Heart right ventricle (tissue), 16 donors: Measurements from ENCODE around the gene HNRNPM. TPM values are rescaled to one million over a fixed set of nuclear protein-coding genes. Genes with fewer than 3 reads are reported as not detected.

Source experiments
- ATAC-seq, 8 donors: fragments of 200-7000 bp; cut with Tn5 transposase; one replicate each; pipeline ENCODE4 v1.9.1; 2020; ENCODE audit warnings: mild to moderate bottlenecking in 8 of 8, moderate library complexity in 8 of 8, moderate number of reproducible peaks in 1 of 8
- DNase-seq, 2 donors: peaks; one replicate each; pipeline ENCODE4 v3.0.0-alpha.2; 2020
- H3K27ac ChIP-seq, 10 donors: fragments of 200-600 bp; sonication (generic) in 2 of 10; one replicate each; pipeline versions ENCODE4 v1.5.0 to v1.8.0; 2020 to 2022; ENCODE audit warnings: mild to moderate bottlenecking in 3 of 10
- H3K27me3 ChIP-seq, 7 donors: fragments of 200-600 bp; one replicate each; pipeline ENCODE4 v1.8.0; 2021 to 2022; ENCODE audit warnings: mild to moderate bottlenecking in 2 of 7
- H3K36me3 ChIP-seq, 9 donors: fragments of 200-600 bp; sonication (generic) in 1 of 9; one replicate each; pipeline versions ENCODE4 v1.5.0 to v1.8.0; 2020 to 2022; ENCODE audit warnings: mild to moderate bottlenecking in 2 of 9
- H3K4me1 ChIP-seq, 9 donors: fragments of 200-600 bp; sonication (generic) in 1 of 9; one replicate each; pipeline versions ENCODE4 v1.5.0 to v1.8.0; 2020 to 2022; ENCODE audit warnings: mild to moderate bottlenecking in 4 of 9
- H3K4me3 ChIP-seq, 10 donors: fragments of 200-600 bp; sonication (generic) in 2 of 10; one replicate each; pipeline versions ENCODE4 v1.5.0 to v1.8.0; 2020 to 2022; ENCODE audit warnings: mild to moderate bottlenecking in 7 of 10, moderate library complexity in 2 of 10
- H3K9me3 ChIP-seq, 11 donors: fragments of 200-600 bp in 10 of 11; sonication (generic) in 2 of 11; one replicate each; pipeline versions ENCODE4 v1.5.0 to v1.8.0; 2013 to 2022; ENCODE audit warnings: mild to moderate bottlenecking in 2 of 11, control low read depth in 1 of 11, moderate library complexity in 1 of 11
- WGBS, 2 donors: extraction: QIAGEN DNeasy Blood & Tissue Kit; methylation state at CpG; one replicate each; pipeline ENCODE4 v1.1.7; 2013; ENCODE audit warnings: inconsistent platforms in 1 of 2; 5-methylcytosine and 5-hydroxymethylcytosine counted together
- intact Hi-C, 10 donors: fragments of 100-400 bp; cut with DNase I; formaldehyde crosslinking; loops; one replicate each; pipeline versions ENCODE4 v1.11.1 to v1.14.2; 2022
- polyA plus RNA-seq, 2 donors: library from polyadenylated mRNA; stranded (reverse); fragments of 200-250 nt; gene quantifications; one replicate each; pipeline ENCODE4 v1.2.3, GENCODE V29; 2013
- total RNA-seq, 10 donors: library from RNA; stranded (reverse); fragmentation: NEBNext Ultra II Directional in 3 of 10; extraction: Animal tissue kit (Norgen Biotek cat#: 25700) in 3 of 10; gene quantifications; one replicate each; pipeline versions ENCODE4 v1.2.1 to v1.2.4, GENCODE V29; 2021 to 2023
- TF ChIP-seq, protein P1 (sequence below), 9 donors: fragments of 200-600 bp; sonication (generic) in 2 of 9; IDR thresholded peaks; one replicate each; pipeline versions ENCODE4 v1.5.0 to v1.8.0; 2021 to 2022; ENCODE audit warnings: antibody characterized with exemption in 9 of 9, mild to moderate bottlenecking in 5 of 9, moderate library complexity in 1 of 9
- donor health status: Arrhythmogenic right ventricular cardiomyopathy.
- donor health status: ischemic (EF 13 %, LVEDD 7.1; RV severe dilation, severe dysfunction).
- donor health status: healthy with polysubstance abuse.
- donor health status: DM: no; HTN: yes; CAD: no.
- donor health status: DM: no; HTN: no; CAD: no.
- donor health status: ischemic (EF 25% LVEDD 6.9; RV normal size, moderate dysfunction).
- donor health status: ischemic (EF 25% LVEDD 5.7; RV mildly dilated, moderate dysfunction).
- donor health status: healthy.
- donor health status: DM: yes; HTN: yes; CAD: no.
- donor health status: Ischemic cardiomyopathy.
- donor health status: ischemic (EF 35%, LVEDD 5.7; RV mildly dilated, moderate dysfunction).
- donor health status: nonischemic (EF 11% LVEDD 7.7; RV severe dilation, severe dysfunction).
- donor health status: DM: yes; HTN: yes; CAD: no.
- donor health status: PGD.
- donor health status: ischemic (EF 29% LVEDD 5.4; RV normal size, mild dysfunction).
- donor health status: nonischemic (EF 23%, LVEDD 6.1; RV moderate dilation, normal function).

HNRNPM gene
- total and polyA plus RNA-seq, 12 donors, result 48.5 to 127 (median 93.9) TPM

GRCh38 chr19:8500158-8500557 lies 55.4 kb downstream of the HNRNPM start:
- DNase-seq (no peak), ATAC-seq (no peak)
- H3K27ac ChIP-seq, result peak overlapping the region in 2 of 10 donors; percentile 16 to 79
- peak overlapping the region in 1 of 10 donors; percentile 29 for H3K4me3 ChIP-seq
- intact Hi-C loops, result loop anchor here in 3 of 10 donors (10.0 kb wide), 3 partner anchors 55 to 145 kb away; partner anchors contain the start of genes HNRNPM (in 1 of the 3) and MARCHF2 (in 1 of the 3)
- H3K4me1 ChIP-seq, result peaks cover 0 to 52% (median 0%) of the 10 kb centered on the region in 9 donors
- TF ChIP-seq, protein P1, sequence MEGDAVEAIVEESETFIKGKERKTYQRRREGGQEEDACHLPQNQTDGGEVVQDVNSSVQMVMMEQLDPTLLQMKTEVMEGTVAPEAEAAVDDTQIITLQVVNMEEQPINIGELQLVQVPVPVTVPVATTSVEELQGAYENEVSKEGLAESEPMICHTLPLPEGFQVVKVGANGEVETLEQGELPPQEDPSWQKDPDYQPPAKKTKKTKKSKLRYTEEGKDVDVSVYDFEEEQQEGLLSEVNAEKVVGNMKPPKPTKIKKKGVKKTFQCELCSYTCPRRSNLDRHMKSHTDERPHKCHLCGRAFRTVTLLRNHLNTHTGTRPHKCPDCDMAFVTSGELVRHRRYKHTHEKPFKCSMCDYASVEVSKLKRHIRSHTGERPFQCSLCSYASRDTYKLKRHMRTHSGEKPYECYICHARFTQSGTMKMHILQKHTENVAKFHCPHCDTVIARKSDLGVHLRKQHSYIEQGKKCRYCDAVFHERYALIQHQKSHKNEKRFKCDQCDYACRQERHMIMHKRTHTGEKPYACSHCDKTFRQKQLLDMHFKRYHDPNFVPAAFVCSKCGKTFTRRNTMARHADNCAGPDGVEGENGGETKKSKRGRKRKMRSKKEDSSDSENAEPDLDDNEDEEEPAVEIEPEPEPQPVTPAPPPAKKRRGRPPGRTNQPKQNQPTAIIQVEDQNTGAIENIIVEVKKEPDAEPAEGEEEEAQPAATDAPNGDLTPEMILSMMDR (IDR thresholded peaks at IDR 0.05), result no peak
- H3K27me3 ChIP-seq, result no peaks in the 10 kb centered on the region
- H3K36me3 ChIP-seq, result no peaks in the 10 kb centered on the region
- WGBS, 2 donors, result 62 to 63% methylated on average over 7 of the region's 7 CpGs
- no peaks in the 10 kb centered on the region for H3K9me3 ChIP-seq

DNA sequence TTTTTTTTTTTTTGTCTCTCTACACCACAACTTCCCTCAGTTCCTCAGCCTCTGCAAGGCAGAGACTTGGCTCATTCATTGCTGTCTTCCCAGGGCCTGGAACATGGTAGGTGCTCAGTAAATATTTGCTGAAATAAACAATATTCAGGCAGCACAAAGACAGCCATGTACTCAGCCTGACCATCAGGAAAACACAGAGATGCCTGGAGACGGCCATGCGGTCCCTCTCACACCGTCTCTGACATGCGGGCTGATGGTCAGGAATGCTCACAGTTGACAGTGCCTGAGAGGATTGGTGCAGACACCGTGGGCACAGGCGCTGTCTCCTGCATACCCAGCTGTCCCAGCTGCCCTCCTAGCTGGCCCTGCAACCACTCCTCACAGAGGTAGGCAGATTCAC lies 56.7 kb downstream of the HNRNPM start:
- no peaks in the 10 kb centered on the region for H3K36me3 ChIP-seq
- H3K4me3 ChIP-seq, result peak overlapping the region in 1 of 10 donors; percentile 46
- H3K4me1 ChIP-seq, result peaks cover 2 to 65% (median 11%) of the 10 kb centered on the region in 9 donors
- H3K9me3 ChIP-seq, result no peaks in the 10 kb centered on the region
- DNase-seq, result no peak
- peak overlapping the region in 1 of 10 donors; percentile 79 for H3K27ac ChIP-seq
- no peaks in the 10 kb centered on the region for H3K27me3 ChIP-seq
- WGBS, 2 donors, result 74 to 76% methylated on average over 6 of the region's 6 CpGs
- TF ChIP-seq, protein P1 (IDR thresholded peaks at IDR 0.05), result no peak
- intact Hi-C loops, result loop anchor here in 3 of 10 donors (10.0 kb wide), 3 partner anchors 57 to 147 kb away; partner anchors contain the start of genes HNRNPM (in 1 of the 3) and MARCHF2 (in 1 of the 3)
- no peak for ATAC-seq

- Histone ChIP-seq H3K27ac (peak overlapping the region in 1 of 10 donors; percentile 79), H3K27me3 (no peaks in the 10 kb centered on the region), H3K9me3 (no peaks in the 10 kb centered on the region), H3K36me3 (no peaks in the 10 kb centered on the region), H3K4me1 (peaks cover 2 to 68% (median 14%) of the 10 kb centered on the region in 9 donors), H3K4me3 (peak overlapping the region in 1 of 10 donors; percentile 46)
- no peak for DNase-seq
- TF ChIP-seq, protein P1 (IDR thresholded peaks at IDR 0.05), result no peak
- WGBS, 2 donors, result 71 to 78% methylated on average over 12 to 14 of the region's 14 CpGs
- intact Hi-C loops, result loop anchor here in 3 of 10 donors (10.0 kb wide), 3 partner anchors 57 to 147 kb away; partner anchors contain the start of genes HNRNPM (in 1 of the 3) and MARCHF2 (in 1 of the 3)
- no peak for ATAC-seq
Observed at GRCh38 chr19:8501981-8502380, 57.2 kb downstream of the HNRNPM start.

DNA sequence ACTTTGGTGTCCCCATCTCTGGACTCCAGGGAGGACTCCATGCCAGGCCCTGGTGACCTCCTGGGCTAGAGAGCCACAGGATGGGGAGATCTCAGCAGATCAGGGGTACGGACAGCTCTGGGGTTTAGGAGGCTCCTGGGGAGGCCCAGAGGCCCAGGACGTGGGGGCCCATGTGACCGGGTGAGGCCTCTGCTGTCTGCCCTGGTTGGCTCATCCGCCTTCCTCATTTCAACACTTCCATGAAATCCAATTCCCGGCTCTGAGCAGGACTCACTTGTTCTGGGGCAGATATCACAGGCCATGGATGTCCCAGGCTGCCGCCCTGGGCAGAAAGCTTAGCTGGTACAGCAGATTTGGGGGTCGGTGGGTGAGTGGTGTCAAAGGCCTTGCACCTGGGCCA lies 58.7 kb downstream of the HNRNPM start:
- Histone ChIP-seq H3K36me3 (peaks cover 0 to under 1% (median 0%) of the 10 kb centered on the region in 9 donors), H3K27me3 (no peaks in the 10 kb centered on the region), H3K27ac (peak overlapping the region in 1 of 10 donors; percentile 79), H3K9me3 (no peaks in the 10 kb centered on the region), H3K4me1 (peaks cover 2 to 68% (median 14%) of the 10 kb centered on the region in 9 donors), H3K4me3 (no peak overlapping the region)
- DNase-seq (no peak), ATAC-seq (no peak)
- intact Hi-C loops, result loop anchor here in 3 of 10 donors (10.0 kb wide), 3 partner anchors 59 to 149 kb away; partner anchors contain the start of genes HNRNPM (in 1 of the 3) and MARCHF2 (in 1 of the 3)
- TF ChIP-seq, protein P1 (IDR thresholded peaks at IDR 0.05), result no peak
- WGBS, 2 donors, result 77 to 85% methylated on average over 7 of the region's 7 CpGs
